Ishikawa (cell line): ENCODE results near the gene INPPL1.

Source experiments
- CEBPB ChIP-seq: IDR thresholded peaks from 2 replicates; pipeline ENCODE4 v1.6.1; 2012
- CREB1 ChIP-seq: IDR thresholded peaks from 2 replicates; pipeline ENCODE4 v1.6.1; 2012; ENCODE audit warnings: low read depth
- EGR1 ChIP-seq: IDR thresholded peaks from 2 replicates; pipeline ENCODE4 v1.6.1; 2012
- EP300 ChIP-seq: IDR thresholded peaks from 2 replicates; pipeline ENCODE4 v1.6.1; 2012; ENCODE audit warnings: borderline replicate concordance
- FOXM1 ChIP-seq: IDR thresholded peaks from 2 replicates; pipeline ENCODE4 v1.6.1; 2012; ENCODE audit warnings: low read depth, borderline replicate concordance
- NFIC ChIP-seq: IDR thresholded peaks from 2 replicates; pipeline ENCODE4 v1.6.1; 2012
- RAD21 ChIP-seq: IDR thresholded peaks from 2 replicates; pipeline ENCODE4 v1.6.1; 2012; ENCODE audit warnings: low read depth
- TAF1 ChIP-seq: IDR thresholded peaks from 2 replicates; pipeline ENCODE4 v1.6.1; 2012; ENCODE audit warnings: low read depth, mild to moderate bottlenecking
- TCF12 ChIP-seq: IDR thresholded peaks from 2 replicates; pipeline ENCODE4 v1.6.1; 2012; ENCODE audit warnings: low read depth
- YY1 ChIP-seq: IDR thresholded peaks from 2 replicates; pipeline ENCODE4 v1.6.1; 2012; ENCODE audit warnings: low read depth
- TF ChIP-seq, protein P1 (sequence below): IDR thresholded peaks from 2 replicates; pipeline ENCODE4 v1.6.1; 2012; ENCODE audit warnings: low read depth, mild to moderate bottlenecking
- TF ChIP-seq, protein P2 (sequence below): IDR thresholded peaks from 2 replicates; pipeline ENCODE4 v1.6.1; 2012

DNA sequence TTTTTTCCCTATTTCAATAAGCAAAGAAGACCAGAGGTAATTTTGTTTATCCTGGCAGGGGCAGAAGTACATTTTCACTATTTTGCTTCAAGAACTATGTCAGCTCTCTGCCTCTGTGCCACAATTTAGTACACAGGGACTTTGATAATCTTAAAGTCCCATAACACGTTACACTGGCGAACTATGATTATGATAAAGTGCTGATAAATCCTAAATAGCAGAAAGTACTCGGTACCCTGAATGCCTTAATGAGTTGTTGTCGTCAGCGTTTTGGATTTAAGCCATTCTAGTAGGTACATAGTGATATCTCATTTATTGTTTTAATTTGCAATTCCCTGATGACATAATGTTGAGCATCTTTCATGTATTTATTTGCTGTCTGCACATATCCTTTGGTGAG is 36.0 kb downstream of the INPPL1 start:
- TF ChIP-seq, protein P1, sequence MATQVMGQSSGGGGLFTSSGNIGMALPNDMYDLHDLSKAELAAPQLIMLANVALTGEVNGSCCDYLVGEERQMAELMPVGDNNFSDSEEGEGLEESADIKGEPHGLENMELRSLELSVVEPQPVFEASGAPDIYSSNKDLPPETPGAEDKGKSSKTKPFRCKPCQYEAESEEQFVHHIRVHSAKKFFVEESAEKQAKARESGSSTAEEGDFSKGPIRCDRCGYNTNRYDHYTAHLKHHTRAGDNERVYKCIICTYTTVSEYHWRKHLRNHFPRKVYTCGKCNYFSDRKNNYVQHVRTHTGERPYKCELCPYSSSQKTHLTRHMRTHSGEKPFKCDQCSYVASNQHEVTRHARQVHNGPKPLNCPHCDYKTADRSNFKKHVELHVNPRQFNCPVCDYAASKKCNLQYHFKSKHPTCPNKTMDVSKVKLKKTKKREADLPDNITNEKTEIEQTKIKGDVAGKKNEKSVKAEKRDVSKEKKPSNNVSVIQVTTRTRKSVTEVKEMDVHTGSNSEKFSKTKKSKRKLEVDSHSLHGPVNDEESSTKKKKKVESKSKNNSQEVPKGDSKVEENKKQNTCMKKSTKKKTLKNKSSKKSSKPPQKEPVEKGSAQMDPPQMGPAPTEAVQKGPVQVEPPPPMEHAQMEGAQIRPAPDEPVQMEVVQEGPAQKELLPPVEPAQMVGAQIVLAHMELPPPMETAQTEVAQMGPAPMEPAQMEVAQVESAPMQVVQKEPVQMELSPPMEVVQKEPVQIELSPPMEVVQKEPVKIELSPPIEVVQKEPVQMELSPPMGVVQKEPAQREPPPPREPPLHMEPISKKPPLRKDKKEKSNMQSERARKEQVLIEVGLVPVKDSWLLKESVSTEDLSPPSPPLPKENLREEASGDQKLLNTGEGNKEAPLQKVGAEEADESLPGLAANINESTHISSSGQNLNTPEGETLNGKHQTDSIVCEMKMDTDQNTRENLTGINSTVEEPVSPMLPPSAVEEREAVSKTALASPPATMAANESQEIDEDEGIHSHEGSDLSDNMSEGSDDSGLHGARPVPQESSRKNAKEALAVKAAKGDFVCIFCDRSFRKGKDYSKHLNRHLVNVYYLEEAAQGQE = no peak
- TF ChIP-seq CEBPB (no peak), RAD21 (no peak), CREB1 (no peak), TAF1 (no peak), YY1 (no peak), EP300 (no peak), NFIC (no peak), FOXM1 (no peak), EGR1 (no peak), TCF12 (no peak)
- TF ChIP-seq, protein P2, sequence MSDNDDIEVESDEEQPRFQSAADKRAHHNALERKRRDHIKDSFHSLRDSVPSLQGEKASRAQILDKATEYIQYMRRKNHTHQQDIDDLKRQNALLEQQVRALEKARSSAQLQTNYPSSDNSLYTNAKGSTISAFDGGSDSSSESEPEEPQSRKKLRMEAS = no peak
